Testis (tissue), 2 donors: ENCODE data around the gene STARD7.

ENCODE experiments used
- POLR2A ChIP-seq: fragments of 450-650 bp; IDR thresholded peaks from one replicate; pipeline ENCODE4 v1.6.1; 2017; ENCODE audit warnings: antibody characterized with exemption, mild to moderate bottlenecking, moderate library complexity
- TF ChIP-seq, protein P1 (sequence below), 3 experiments: fragments of 450-650 bp in 2 of 3; fragments of 200-600 bp in 1 of 3; sonication (generic) in 1 of 3; IDR thresholded peaks; one replicate each; pipeline ENCODE4 v1.5.1; 2016 to 2019; ENCODE audit warnings: antibody characterized with exemption in 3 of 3, mild to moderate bottlenecking in 2 of 3, moderate library complexity in 1 of 3

DNA sequence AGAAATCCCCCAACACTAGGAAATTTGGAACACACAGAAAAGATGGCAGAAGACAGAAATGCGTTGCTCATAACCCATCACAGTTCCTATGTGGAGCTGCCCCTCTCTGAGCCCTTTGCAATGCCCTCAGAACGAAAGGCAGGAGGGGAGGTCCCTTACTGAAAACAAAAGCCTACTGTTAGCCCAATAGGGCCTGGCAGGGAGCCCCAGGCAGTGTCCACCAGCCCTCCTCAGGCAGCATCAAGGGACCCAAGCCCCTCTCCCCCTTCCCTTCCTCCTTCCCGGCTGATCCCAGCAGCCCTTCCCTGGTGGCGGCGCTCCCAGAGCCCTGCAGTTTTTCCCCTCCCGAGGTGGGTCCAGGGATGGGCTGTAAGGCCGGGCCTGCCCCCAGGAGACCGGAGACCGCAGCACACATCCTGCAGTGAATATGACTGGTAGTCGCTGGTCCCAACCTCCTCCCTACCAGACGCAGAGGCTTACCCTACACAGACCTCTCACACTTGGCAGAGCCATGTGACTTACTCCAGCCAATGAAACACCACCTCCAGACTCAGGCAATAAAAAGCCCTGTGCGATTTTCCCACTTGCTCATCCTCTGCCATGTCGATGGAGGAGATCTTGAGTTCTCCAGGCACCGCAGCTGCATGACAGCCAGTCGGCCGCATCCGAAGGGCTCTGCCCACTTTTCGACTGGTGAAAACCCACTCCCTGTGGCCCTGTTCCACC, 44.0 kb downstream of the STARD7 start:
- TF ChIP-seq POLR2A = no peak
- TF ChIP-seq, protein P1, sequence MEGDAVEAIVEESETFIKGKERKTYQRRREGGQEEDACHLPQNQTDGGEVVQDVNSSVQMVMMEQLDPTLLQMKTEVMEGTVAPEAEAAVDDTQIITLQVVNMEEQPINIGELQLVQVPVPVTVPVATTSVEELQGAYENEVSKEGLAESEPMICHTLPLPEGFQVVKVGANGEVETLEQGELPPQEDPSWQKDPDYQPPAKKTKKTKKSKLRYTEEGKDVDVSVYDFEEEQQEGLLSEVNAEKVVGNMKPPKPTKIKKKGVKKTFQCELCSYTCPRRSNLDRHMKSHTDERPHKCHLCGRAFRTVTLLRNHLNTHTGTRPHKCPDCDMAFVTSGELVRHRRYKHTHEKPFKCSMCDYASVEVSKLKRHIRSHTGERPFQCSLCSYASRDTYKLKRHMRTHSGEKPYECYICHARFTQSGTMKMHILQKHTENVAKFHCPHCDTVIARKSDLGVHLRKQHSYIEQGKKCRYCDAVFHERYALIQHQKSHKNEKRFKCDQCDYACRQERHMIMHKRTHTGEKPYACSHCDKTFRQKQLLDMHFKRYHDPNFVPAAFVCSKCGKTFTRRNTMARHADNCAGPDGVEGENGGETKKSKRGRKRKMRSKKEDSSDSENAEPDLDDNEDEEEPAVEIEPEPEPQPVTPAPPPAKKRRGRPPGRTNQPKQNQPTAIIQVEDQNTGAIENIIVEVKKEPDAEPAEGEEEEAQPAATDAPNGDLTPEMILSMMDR (IDR thresholded peaks at IDR 0.05) = no peak
